GM12874 (cell line): Measurements from ENCODE around the gene PLEKHJ1.

ENCODE experiments used
- CTCF ChIP-seq: IDR thresholded peaks from 2 replicates; pipeline ENCODE4 v1.5.1; 2011; ENCODE audit warnings: low read depth, mild to moderate bottlenecking, control low read depth, low read length, moderate library complexity; ENCODE audit not compliant: insufficient read depth

Gene PLEKHJ1

GRCh38 chr19:2245273-2245672 lies 9.1 kb upstream of the PLEKHJ1 start:
- no peak for TF ChIP-seq CTCF

- TF ChIP-seq CTCF: no peak
Measured at GRCh38 chr19:2244486-2244885, 8.4 kb upstream of the PLEKHJ1 start.

GRCh38 chr19:2244125-2244411 lies 7.9 kb upstream of the PLEKHJ1 start:
- no peak for TF ChIP-seq CTCF

- no peak for TF ChIP-seq CTCF
Measured at GRCh38 chr19:2243274-2244124, 7.4 kb upstream of the PLEKHJ1 start.

GRCh38 chr19:2242816-2243215 lies 6.7 kb upstream of the PLEKHJ1 start:
- no peak for TF ChIP-seq CTCF

GRCh38 chr19:2242092-2242537 lies 6.0 kb upstream of the PLEKHJ1 start:
- TF ChIP-seq CTCF: no peak

GRCh38 chr19:2240881-2241760 lies 5.0 kb upstream of the PLEKHJ1 start:
- no peak for TF ChIP-seq CTCF
